A673 (cell line): ENCODE results near the gene PPP1R37.

Source experiments
- EZH2 ChIP-seq: fragments of 200-600 bp; sonication (generic); IDR thresholded peaks from 2 replicates; pipeline ENCODE4 v1.6.1; 2017; ENCODE audit warnings: borderline replicate concordance, low read depth, mild to moderate bottlenecking, mixed read lengths, antibody characterized with exemption, low read length; ENCODE audit not compliant: poor library complexity, severe bottlenecking
- TF ChIP-seq, protein P1 (sequence below): fragments of 300-800, 200-600 bp; sonication (generic); conservative IDR thresholded peaks from 2 replicates; pipeline ENCODE4 v1.5.1; 2017; ENCODE audit warnings: low read depth, mild to moderate bottlenecking, antibody characterized with exemption, low read length, moderate library complexity, mixed read lengths

DNA sequence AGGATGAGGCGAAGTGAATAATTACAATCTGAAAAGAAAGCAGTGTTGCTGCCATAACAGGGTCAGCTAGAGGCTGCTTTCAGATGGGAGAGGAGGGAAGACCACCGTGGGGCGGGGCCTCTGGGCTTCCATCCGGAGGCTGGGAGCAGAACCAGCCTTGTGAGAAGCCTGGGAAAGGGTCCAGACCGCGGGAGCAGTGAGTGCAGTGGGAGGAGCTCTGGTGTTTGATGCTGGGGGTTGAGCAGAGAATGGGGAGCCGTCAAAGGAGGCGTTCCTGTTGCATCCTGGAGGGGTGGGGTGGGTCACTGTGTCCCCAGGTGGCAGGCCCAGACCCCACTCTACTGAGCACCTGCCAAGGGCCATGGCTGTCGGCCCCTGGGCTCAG, 49.7 kb downstream of the PPP1R37 start:
- no peak for TF ChIP-seq EZH2
- TF ChIP-seq, protein P1, sequence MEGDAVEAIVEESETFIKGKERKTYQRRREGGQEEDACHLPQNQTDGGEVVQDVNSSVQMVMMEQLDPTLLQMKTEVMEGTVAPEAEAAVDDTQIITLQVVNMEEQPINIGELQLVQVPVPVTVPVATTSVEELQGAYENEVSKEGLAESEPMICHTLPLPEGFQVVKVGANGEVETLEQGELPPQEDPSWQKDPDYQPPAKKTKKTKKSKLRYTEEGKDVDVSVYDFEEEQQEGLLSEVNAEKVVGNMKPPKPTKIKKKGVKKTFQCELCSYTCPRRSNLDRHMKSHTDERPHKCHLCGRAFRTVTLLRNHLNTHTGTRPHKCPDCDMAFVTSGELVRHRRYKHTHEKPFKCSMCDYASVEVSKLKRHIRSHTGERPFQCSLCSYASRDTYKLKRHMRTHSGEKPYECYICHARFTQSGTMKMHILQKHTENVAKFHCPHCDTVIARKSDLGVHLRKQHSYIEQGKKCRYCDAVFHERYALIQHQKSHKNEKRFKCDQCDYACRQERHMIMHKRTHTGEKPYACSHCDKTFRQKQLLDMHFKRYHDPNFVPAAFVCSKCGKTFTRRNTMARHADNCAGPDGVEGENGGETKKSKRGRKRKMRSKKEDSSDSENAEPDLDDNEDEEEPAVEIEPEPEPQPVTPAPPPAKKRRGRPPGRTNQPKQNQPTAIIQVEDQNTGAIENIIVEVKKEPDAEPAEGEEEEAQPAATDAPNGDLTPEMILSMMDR: no peak
